GM21723 (cell line): ENCODE data around the gene ERBIN.
"Not testable (repeated sequence)": the region's sequence is repeated elsewhere in the genome, so short reads cannot be mapped to it uniquely, and the experiment has no call there.

Source experiments
- ATAC-seq: cut with Tn5 transposase; IDR thresholded peaks from one replicate; pipeline ENCODE4 v1.9.1; 2021; ENCODE audit warnings: mild to moderate bottlenecking, moderate library complexity; ENCODE audit not compliant: unreplicated experiment

ERBIN gene

GRCh38 chr5:65926276-65926783, at the start of gene ERBIN:
ERBIN (plus strand) TSS chr5:65926575; CDS start chr5:65992719, 66,144 bp downstream.
- ATAC-seq: peak; percentile 35

GRCh38 chr5:65876970-65877369, 49.4 kb upstream of the ERBIN start:
- ATAC-seq: no peak

GRCh38 chr5:65879668-65880256, 46.6 kb upstream of the ERBIN start:
- not testable (repeated sequence) for ATAC-seq

GRCh38 chr5:65880496-65881072, 45.8 kb upstream of the ERBIN start:
- no peak for ATAC-seq

GRCh38 chr5:65882278-65882677, 44.1 kb upstream of the ERBIN start:
- ATAC-seq: no peak

- ATAC-seq: no peak
Observed at GRCh38 chr5:65883461-65883860, 42.9 kb upstream of the ERBIN start.

GRCh38 chr5:65886387-65886786, 40.0 kb upstream of the ERBIN start:
- ATAC-seq: no peak

- ATAC-seq: not testable (repeated sequence)
Observed at GRCh38 chr5:65892024-65892423, 34.4 kb upstream of the ERBIN start.

- ATAC-seq: no peak
Observed at GRCh38 chr5:65892801-65893200, 33.6 kb upstream of the ERBIN start.

- ATAC-seq: no peak
Observed at GRCh38 chr5:65893749-65894430, 32.5 kb upstream of the ERBIN start.

- ATAC-seq: no peak
Observed at GRCh38 chr5:65895891-65896290, 30.5 kb upstream of the ERBIN start.

GRCh38 chr5:65900746-65901145, 25.6 kb upstream of the ERBIN start:
- ATAC-seq: no peak

- no peak for ATAC-seq
Observed at GRCh38 chr5:65902104-65902503, 24.3 kb upstream of the ERBIN start.

GRCh38 chr5:65903581-65903980, 22.8 kb upstream of the ERBIN start:
- no peak for ATAC-seq

GRCh38 chr5:65906256-65906655, 20.1 kb upstream of the ERBIN start:
- no peak for ATAC-seq

- ATAC-seq: no peak
Observed at GRCh38 chr5:65907135-65907534, 19.2 kb upstream of the ERBIN start.

- ATAC-seq: no peak
Observed at GRCh38 chr5:65910711-65911110, 15.7 kb upstream of the ERBIN start.

- no peak for ATAC-seq
Observed at GRCh38 chr5:65912311-65912710, 14.1 kb upstream of the ERBIN start.

- no peak for ATAC-seq
Observed at GRCh38 chr5:65913519-65913918, 12.9 kb upstream of the ERBIN start.

GRCh38 chr5:65914641-65915196, 11.7 kb upstream of the ERBIN start:
- ATAC-seq: no peak

GRCh38 chr5:65915661-65916060, 10.7 kb upstream of the ERBIN start:
- ATAC-seq: not testable (repeated sequence)

- no peak for ATAC-seq
Observed at GRCh38 chr5:65916066-65916465, 10.3 kb upstream of the ERBIN start.
